ENCODE results near the gene IBTK.

DNA sequence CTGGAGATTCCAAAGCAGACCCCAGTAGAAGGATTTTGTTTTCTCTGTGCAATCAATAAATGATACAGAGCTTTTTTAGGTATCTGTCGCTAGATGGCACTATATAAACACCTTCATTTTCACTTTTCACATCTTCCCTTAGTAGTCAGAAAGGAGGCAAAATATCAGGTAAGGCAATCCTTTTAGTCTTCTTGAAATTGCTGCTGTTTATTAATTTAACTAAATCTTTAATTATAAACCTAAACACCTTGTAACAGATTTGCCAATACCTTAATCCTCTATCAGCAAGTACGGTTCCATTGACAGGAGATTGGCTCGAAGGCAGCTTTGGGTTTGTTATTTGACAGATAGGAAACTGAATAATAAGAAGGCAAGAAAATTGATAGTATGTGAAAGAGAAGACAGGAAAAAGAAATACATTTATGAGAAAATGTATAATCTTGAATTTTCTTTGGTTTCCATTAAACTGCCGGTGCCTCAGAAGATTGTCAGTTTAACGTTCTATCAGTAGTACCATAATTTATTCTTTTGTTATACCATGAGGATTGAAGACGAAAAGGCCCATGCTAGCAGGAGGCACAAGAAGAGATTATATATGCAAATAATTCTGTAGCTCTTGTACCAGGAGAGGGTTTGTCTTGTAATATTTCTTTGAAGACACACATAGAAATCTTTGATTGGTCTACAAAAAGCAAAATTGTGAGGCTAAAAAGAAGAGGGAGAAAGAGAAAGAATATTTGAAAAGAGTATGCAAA is 23.5 kb upstream of the IBTK start:
- TF ChIP-seq POLR2A (IDR thresholded peaks at IDR 0.05): no peak
- TF ChIP-seq CTCF (IDR thresholded peaks at IDR 0.05): peak in 2 of 3 experiments; percentile 39 to 57
- no peak for TF ChIP-seq POLR2AphosphoS5 (IDR thresholded peaks at IDR 0.05; ENCODE audit: insufficient read depth in 1 of 2, low read depth in 1 of 2)
